WTC11 (cell line): Measurements from ENCODE around the gene COX6B1. TPM values are rescaled to one million over a fixed set of nuclear protein-coding genes. Genes with fewer than 3 reads are reported as not detected.

Experiments used
- ATAC-seq: fragments of 200-7000 bp; cut with Tn5 transposase; 2 replicates; pipeline ENCODE4 v1.10.0; 2021; ENCODE audit warnings: mild to moderate bottlenecking, moderate library complexity
- CTCF ChIA-PET: fragments of 300-600 bp; sonication (Branson Sonifier 250); formaldehyde crosslinking; loops from one replicate; lab custom pipeline; 2021; ENCODE audit warnings: antibody characterized with exemption; lab: Charles Lee
- POLR2A ChIA-PET: fragments of 350-600 bp; sonication (Branson Sonifier 250); formaldehyde crosslinking; loops from one replicate; lab custom pipeline; 2021; ENCODE audit warnings: antibody characterized with exemption; lab: Charles Lee
- DNase-seq: peaks from one replicate; pipeline ENCODE4 v3.0.0; 2021; ENCODE audit warnings: low spot score
- H3K27ac Mint-ChIP-seq: 2 replicates; pipeline ENCODE4 v1.8.0; 2021; ENCODE audit warnings: mixed read lengths
- H3K27me3 Mint-ChIP-seq: 2 replicates; pipeline ENCODE4 v1.8.0; 2021; ENCODE audit warnings: low read depth, mild to moderate bottlenecking, moderate library complexity, mixed read lengths
- H3K36me3 Mint-ChIP-seq: 2 replicates; pipeline ENCODE4 v1.8.0; 2021; ENCODE audit warnings: mixed read lengths
- H3K4me1 Mint-ChIP-seq: 2 replicates; pipeline ENCODE4 v1.8.0; 2022; ENCODE audit warnings: mixed read lengths
- H3K4me3 Mint-ChIP-seq: 2 replicates; pipeline ENCODE4 v1.8.0; 2021; ENCODE audit warnings: mild to moderate bottlenecking, moderate library complexity, mixed read lengths
- H3K9me3 Mint-ChIP-seq: 2 replicates; pipeline ENCODE4 v1.8.0; 2021; ENCODE audit warnings: mixed read lengths
- EMX1 ChIP-seq: fragments of 250-450 bp; sonication (Bioruptor Pico); IDR thresholded peaks from 2 replicates; pipeline ENCODE4 v1.8.0; 2021; ENCODE audit warnings: mild to moderate bottlenecking
- ETV6 ChIP-seq: sonication (generic); formaldehyde crosslinking; IDR thresholded peaks from 2 replicates; pipeline ENCODE4 v1.8.1; 2022; ENCODE audit warnings: mild to moderate bottlenecking, missing genetic modification reagents
- GTF2I ChIP-seq: fragments of 250-450 bp; sonication (Bioruptor Pico); conservative IDR thresholded peaks from 2 replicates; pipeline ENCODE4 v1.4.0; 2021; ENCODE audit warnings: mild to moderate bottlenecking
- HMGXB4 ChIP-seq: sonication (generic); formaldehyde crosslinking; IDR thresholded peaks from 2 replicates; pipeline ENCODE4 v1.8.1; 2023; ENCODE audit warnings: mild to moderate bottlenecking, moderate library complexity, missing genetic modification reagents
- NR3C1 ChIP-seq: sonication (generic); formaldehyde crosslinking; conservative IDR thresholded peaks from 2 replicates; pipeline ENCODE4 v1.8.1; 2023; ENCODE audit warnings: low read depth, mild to moderate bottlenecking, missing genetic modification reagents
- SMAD3 ChIP-seq: sonication (generic); formaldehyde crosslinking; IDR thresholded peaks from 2 replicates; pipeline ENCODE4 v1.8.0; 2022; ENCODE audit warnings: missing genetic modification reagents, mild to moderate bottlenecking, borderline replicate concordance
- SP1 ChIP-seq: sonication (generic); formaldehyde crosslinking; conservative IDR thresholded peaks from 2 replicates; pipeline ENCODE4 v1.8.1; 2022; ENCODE audit warnings: missing genetic modification reagents
- ZNF232 ChIP-seq: sonication (generic); formaldehyde crosslinking; IDR thresholded peaks from 2 replicates; pipeline ENCODE4 v1.8.0; 2022; ENCODE audit warnings: mild to moderate bottlenecking, missing genetic modification reagents
- ZNF281 ChIP-seq: sonication (generic); formaldehyde crosslinking; IDR thresholded peaks from 2 replicates; pipeline ENCODE4 v1.8.0; 2023; ENCODE audit warnings: mild to moderate bottlenecking, missing genetic modification reagents
- ZNF512 ChIP-seq: sonication (generic); formaldehyde crosslinking; IDR thresholded peaks from 2 replicates; pipeline ENCODE4 v1.8.1; 2022; ENCODE audit warnings: missing genetic modification reagents, borderline replicate concordance
- total RNA-seq: library from RNA; stranded (reverse); gene quantifications from 3 replicates; pipeline ENCODE4 v1.2.3, GENCODE V29; 2021
- TF ChIP-seq, protein P1 (sequence below): fragments of 250-450 bp; sonication (Bioruptor Pico); IDR thresholded peaks from 2 replicates; pipeline ENCODE4 v1.9.0; 2021; ENCODE audit warnings: mild to moderate bottlenecking
- TF ChIP-seq, protein P2 (sequence below): fragments of 200-600 bp; IDR thresholded peaks from 2 replicates; pipeline ENCODE4 v1.8.0; 2022; ENCODE audit warnings: antibody characterized with exemption
- TF ChIP-seq, protein P3 (sequence below): fragments of 250-450 bp; sonication (Bioruptor Pico); IDR thresholded peaks from 2 replicates; pipeline ENCODE4 v1.9.0; 2021; ENCODE audit warnings: mild to moderate bottlenecking, borderline replicate concordance
- TF ChIP-seq, protein P4 (sequence below): sonication (generic); formaldehyde crosslinking; IDR thresholded peaks from 2 replicates; pipeline ENCODE4 v1.8.0; 2022; ENCODE audit warnings: mild to moderate bottlenecking, missing genetic modification reagents

COX6B1 gene
- total RNA-seq, 1 experiment from 2014 or later = 536 TPM

GRCh38 chr19:35663981-35664380, 15.9 kb downstream of the COX6B1 start (continued):
- TF ChIP-seq, protein P1, sequence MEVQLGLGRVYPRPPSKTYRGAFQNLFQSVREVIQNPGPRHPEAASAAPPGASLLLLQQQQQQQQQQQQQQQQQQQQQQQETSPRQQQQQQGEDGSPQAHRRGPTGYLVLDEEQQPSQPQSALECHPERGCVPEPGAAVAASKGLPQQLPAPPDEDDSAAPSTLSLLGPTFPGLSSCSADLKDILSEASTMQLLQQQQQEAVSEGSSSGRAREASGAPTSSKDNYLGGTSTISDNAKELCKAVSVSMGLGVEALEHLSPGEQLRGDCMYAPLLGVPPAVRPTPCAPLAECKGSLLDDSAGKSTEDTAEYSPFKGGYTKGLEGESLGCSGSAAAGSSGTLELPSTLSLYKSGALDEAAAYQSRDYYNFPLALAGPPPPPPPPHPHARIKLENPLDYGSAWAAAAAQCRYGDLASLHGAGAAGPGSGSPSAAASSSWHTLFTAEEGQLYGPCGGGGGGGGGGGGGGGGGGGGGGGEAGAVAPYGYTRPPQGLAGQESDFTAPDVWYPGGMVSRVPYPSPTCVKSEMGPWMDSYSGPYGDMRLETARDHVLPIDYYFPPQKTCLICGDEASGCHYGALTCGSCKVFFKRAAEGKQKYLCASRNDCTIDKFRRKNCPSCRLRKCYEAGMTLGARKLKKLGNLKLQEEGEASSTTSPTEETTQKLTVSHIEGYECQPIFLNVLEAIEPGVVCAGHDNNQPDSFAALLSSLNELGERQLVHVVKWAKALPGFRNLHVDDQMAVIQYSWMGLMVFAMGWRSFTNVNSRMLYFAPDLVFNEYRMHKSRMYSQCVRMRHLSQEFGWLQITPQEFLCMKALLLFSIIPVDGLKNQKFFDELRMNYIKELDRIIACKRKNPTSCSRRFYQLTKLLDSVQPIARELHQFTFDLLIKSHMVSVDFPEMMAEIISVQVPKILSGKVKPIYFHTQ (CRISPR knock-in tag) = no peak
- TF ChIP-seq GTF2I (CRISPR knock-in tag) = no peak
- TF ChIP-seq EMX1 (CRISPR knock-in tag) = no peak

DNA sequence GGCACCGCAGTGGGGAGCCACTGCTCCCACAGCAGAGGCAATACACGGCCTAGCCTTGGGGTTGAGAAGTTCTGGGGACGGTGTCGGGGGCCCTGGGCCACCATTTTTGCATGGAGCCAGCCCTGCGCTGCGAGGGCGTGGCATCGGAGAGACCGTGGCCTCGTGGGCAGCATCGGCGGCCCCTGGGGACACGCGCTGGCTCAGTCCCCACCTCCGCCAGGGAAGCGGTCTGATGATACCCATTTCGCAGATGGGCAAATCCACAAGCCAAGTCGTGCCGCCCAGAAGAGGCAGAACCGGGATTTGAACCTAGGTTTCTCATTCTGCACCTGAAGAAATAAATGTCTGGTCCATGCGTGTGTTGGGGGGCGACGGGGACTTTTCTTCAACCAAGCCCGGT, 17.0 kb downstream of the COX6B1 start:
- CTCF ChIA-PET = no interaction called here
- no peak overlapping the region for H3K27ac Mint-ChIP-seq
- no peak for ATAC-seq
- POLR2A ChIA-PET = no interaction called here
- no peaks in the 10 kb centered on the region for H3K9me3 Mint-ChIP-seq
- DNase-seq = no peak
- H3K4me3 Mint-ChIP-seq = no peak overlapping the region
- H3K36me3 Mint-ChIP-seq = no peaks in the 10 kb centered on the region
- H3K27me3 Mint-ChIP-seq = peaks cover 16% of the 10 kb centered on the region
- 0 out of 2 replicates have a peak, but pooled peaks cover 4% of the 10 kb centered on the region for H3K4me1 Mint-ChIP-seq
- TF ChIP-seq, protein P2, sequence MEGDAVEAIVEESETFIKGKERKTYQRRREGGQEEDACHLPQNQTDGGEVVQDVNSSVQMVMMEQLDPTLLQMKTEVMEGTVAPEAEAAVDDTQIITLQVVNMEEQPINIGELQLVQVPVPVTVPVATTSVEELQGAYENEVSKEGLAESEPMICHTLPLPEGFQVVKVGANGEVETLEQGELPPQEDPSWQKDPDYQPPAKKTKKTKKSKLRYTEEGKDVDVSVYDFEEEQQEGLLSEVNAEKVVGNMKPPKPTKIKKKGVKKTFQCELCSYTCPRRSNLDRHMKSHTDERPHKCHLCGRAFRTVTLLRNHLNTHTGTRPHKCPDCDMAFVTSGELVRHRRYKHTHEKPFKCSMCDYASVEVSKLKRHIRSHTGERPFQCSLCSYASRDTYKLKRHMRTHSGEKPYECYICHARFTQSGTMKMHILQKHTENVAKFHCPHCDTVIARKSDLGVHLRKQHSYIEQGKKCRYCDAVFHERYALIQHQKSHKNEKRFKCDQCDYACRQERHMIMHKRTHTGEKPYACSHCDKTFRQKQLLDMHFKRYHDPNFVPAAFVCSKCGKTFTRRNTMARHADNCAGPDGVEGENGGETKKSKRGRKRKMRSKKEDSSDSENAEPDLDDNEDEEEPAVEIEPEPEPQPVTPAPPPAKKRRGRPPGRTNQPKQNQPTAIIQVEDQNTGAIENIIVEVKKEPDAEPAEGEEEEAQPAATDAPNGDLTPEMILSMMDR = no peak
- no peak for TF ChIP-seq SMAD3 (CRISPR knock-in tag)
- no peak for TF ChIP-seq ZNF232
- no peak for TF ChIP-seq ZNF281 (CRISPR knock-in tag)
- no peak for TF ChIP-seq HMGXB4 (CRISPR knock-in tag)
- TF ChIP-seq SP1 (CRISPR knock-in tag) = no peak
- TF ChIP-seq, protein P3, sequence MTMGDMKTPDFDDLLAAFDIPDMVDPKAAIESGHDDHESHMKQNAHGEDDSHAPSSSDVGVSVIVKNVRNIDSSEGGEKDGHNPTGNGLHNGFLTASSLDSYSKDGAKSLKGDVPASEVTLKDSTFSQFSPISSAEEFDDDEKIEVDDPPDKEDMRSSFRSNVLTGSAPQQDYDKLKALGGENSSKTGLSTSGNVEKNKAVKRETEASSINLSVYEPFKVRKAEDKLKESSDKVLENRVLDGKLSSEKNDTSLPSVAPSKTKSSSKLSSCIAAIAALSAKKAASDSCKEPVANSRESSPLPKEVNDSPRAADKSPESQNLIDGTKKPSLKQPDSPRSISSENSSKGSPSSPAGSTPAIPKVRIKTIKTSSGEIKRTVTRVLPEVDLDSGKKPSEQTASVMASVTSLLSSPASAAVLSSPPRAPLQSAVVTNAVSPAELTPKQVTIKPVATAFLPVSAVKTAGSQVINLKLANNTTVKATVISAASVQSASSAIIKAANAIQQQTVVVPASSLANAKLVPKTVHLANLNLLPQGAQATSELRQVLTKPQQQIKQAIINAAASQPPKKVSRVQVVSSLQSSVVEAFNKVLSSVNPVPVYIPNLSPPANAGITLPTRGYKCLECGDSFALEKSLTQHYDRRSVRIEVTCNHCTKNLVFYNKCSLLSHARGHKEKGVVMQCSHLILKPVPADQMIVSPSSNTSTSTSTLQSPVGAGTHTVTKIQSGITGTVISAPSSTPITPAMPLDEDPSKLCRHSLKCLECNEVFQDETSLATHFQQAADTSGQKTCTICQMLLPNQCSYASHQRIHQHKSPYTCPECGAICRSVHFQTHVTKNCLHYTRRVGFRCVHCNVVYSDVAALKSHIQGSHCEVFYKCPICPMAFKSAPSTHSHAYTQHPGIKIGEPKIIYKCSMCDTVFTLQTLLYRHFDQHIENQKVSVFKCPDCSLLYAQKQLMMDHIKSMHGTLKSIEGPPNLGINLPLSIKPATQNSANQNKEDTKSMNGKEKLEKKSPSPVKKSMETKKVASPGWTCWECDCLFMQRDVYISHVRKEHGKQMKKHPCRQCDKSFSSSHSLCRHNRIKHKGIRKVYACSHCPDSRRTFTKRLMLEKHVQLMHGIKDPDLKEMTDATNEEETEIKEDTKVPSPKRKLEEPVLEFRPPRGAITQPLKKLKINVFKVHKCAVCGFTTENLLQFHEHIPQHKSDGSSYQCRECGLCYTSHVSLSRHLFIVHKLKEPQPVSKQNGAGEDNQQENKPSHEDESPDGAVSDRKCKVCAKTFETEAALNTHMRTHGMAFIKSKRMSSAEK (CRISPR knock-in tag) = no peak
- no peak for TF ChIP-seq NR3C1 (CRISPR knock-in tag)
- no peak for TF ChIP-seq ETV6 (CRISPR knock-in tag)
- no peak for TF ChIP-seq ZNF512 (CRISPR knock-in tag)
- TF ChIP-seq, protein P4, sequence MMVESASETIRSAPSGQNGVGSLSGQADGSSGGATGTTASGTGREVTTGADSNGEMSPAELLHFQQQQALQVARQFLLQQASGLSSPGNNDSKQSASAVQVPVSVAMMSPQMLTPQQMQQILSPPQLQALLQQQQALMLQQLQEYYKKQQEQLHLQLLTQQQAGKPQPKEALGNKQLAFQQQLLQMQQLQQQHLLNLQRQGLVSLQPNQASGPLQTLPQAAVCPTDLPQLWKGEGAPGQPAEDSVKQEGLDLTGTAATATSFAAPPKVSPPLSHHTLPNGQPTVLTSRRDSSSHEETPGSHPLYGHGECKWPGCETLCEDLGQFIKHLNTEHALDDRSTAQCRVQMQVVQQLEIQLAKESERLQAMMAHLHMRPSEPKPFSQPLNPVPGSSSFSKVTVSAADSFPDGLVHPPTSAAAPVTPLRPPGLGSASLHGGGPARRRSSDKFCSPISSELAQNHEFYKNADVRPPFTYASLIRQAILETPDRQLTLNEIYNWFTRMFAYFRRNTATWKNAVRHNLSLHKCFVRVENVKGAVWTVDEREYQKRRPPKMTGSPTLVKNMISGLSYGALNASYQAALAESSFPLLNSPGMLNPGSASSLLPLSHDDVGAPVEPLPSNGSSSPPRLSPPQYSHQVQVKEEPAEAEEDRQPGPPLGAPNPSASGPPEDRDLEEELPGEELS (CRISPR knock-in tag) = no peak
